ACC112 (cell line): Measurements from ENCODE around the gene TBC1D1.

Experiments
- H2AFZ ChIP-seq: fragments of 200-600 bp; sonication (generic); one replicate; pipeline ENCODE4 v1.6.0; 2017; ENCODE audit warnings: antibody characterized with exemption, low read length; ENCODE audit not compliant: unreplicated experiment
- H3K27ac ChIP-seq: fragments of 200-600 bp; sonication (generic); 2 replicates; pipeline ENCODE4 v1.5.1; 2014; ENCODE audit warnings: low read depth, mild to moderate bottlenecking, antibody characterized with exemption, low read length, moderate library complexity
- H3K27me3 ChIP-seq: fragments of 200-600 bp; sonication (generic); 2 replicates; pipeline ENCODE4 v1.6.1; 2014; ENCODE audit warnings: mild to moderate bottlenecking, antibody characterized with exemption, low read length, moderate library complexity, mixed read lengths; ENCODE audit not compliant: insufficient read depth
- H3K36me3 ChIP-seq: fragments of 200-600 bp; sonication (generic); 2 replicates; pipeline ENCODE4 v1.6.1; 2016; ENCODE audit warnings: mild to moderate bottlenecking, antibody characterized with exemption, low read length, moderate library complexity, mixed read lengths; ENCODE audit not compliant: insufficient read depth
- H3K4me1 ChIP-seq: fragments of 200-600 bp; sonication (generic); one replicate; pipeline ENCODE4 v1.6.1; 2016; ENCODE audit warnings: low read length, mixed read lengths; ENCODE audit not compliant: insufficient read depth, unreplicated experiment, control insufficient read depth
- H3K4me3 ChIP-seq: fragments of 200-600 bp; sonication (generic); 2 replicates; pipeline ENCODE4 v1.5.1; 2014; ENCODE audit warnings: mild to moderate bottlenecking, low read depth, low read length
- H3K79me2 ChIP-seq: fragments of 200-600 bp; sonication (generic); one replicate; pipeline ENCODE4 v1.6.0; 2016; ENCODE audit warnings: low read length; ENCODE audit not compliant: control insufficient read depth, unreplicated experiment, insufficient read depth

Gene TBC1D1

DNA sequence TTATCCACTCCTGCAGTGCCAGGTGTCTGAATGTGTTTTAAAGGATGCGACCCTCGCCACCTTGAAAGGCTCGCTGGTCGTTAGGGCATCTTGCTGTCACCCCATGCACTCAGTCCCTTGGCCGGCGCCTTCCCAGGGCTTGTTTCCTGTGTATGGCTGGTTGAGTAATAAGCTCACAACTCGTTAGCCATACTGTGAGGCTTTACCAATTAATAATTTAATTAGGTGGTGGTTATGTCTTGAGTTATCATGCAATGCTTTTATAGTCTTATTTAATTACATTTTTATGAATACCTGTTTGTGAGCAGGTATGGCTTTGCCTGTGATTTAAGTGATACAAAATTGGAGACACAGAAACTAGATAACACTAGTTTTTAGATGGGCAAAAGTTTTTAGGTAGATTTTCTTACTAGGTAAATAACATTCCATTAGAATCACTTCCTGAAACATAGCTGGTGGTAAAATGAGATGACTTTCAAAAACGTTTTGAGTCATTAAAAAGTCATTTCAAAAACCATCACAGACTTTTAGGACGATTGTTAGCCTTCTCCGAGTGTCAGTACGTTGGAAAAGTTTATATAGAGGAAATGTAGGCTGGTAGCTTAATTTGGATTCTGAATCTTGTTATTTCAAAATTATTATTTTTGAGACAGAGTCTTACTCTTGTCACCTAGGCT lies 87.5 kb downstream of the TBC1D1 start:
- peaks cover 34% of the 10 kb centered on the region for H3K79me2 ChIP-seq
- peaks cover 7% of the 10 kb centered on the region for H3K4me1 ChIP-seq
- H3K27me3 ChIP-seq: no peaks in the 10 kb centered on the region
- peak overlapping the region; percentile 93 for H3K4me3 ChIP-seq
- H3K36me3 ChIP-seq: no peaks in the 10 kb centered on the region
- H2AFZ ChIP-seq: peak overlapping the region; percentile 92
- H3K27ac ChIP-seq: 0 out of 2 replicates have a peak overlapping the region, but pooled peaks have one; percentile 52

DNA sequence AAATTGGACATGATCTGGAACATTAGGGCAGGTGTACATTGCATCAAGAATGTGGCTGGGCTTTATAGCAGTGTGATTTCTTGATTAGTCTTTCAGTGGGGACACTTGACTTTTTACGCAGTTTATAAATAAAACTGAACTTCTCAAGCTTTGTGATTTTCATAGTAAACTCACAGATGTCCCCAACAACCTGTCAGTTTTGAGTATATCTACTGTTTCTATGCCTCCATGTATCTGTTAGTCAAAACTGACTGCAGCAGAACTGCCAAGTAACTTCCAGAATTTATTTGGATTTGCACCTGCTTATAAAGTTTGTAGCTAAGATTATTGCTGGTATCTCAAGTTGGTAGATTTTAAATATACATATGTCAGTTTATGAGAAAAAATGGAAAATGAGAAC lies 89.4 kb downstream of the TBC1D1 start:
- H3K4me3 ChIP-seq: no peak overlapping the region
- H3K27me3 ChIP-seq: no peaks in the 10 kb centered on the region
- H2AFZ ChIP-seq: no peak overlapping the region
- H3K27ac ChIP-seq: no peak overlapping the region
- no peaks in the 10 kb centered on the region for H3K36me3 ChIP-seq
- peaks cover 17% of the 10 kb centered on the region for H3K4me1 ChIP-seq
- H3K79me2 ChIP-seq: peaks cover 46% of the 10 kb centered on the region

DNA sequence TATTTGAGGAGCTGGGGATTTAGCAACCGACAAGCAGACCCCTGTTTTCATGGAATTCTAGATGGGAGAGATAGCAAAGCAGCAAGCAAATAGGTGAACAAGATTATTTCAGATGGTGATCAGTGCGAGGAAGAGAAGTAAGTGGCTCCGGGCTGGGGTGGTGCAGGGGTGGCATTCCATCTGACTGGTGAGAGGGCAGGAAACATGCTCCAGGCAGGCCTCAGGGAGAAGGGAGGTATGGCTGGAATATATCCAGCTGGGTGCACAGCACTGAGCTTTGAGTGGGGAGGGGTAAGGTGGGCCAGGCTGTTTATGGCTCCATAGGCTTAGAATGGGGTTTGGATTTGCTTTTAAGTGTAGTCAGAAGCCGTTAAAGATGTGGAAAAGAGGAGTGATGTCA lies 90.5 kb downstream of the TBC1D1 start:
- H3K4me3 ChIP-seq: no peak overlapping the region
- H3K27ac ChIP-seq: no peak overlapping the region
- H3K79me2 ChIP-seq: peaks cover 54% of the 10 kb centered on the region
- no peak overlapping the region for H2AFZ ChIP-seq
- H3K36me3 ChIP-seq: no peaks in the 10 kb centered on the region
- peaks cover 17% of the 10 kb centered on the region for H3K4me1 ChIP-seq
- no peaks in the 10 kb centered on the region for H3K27me3 ChIP-seq

DNA sequence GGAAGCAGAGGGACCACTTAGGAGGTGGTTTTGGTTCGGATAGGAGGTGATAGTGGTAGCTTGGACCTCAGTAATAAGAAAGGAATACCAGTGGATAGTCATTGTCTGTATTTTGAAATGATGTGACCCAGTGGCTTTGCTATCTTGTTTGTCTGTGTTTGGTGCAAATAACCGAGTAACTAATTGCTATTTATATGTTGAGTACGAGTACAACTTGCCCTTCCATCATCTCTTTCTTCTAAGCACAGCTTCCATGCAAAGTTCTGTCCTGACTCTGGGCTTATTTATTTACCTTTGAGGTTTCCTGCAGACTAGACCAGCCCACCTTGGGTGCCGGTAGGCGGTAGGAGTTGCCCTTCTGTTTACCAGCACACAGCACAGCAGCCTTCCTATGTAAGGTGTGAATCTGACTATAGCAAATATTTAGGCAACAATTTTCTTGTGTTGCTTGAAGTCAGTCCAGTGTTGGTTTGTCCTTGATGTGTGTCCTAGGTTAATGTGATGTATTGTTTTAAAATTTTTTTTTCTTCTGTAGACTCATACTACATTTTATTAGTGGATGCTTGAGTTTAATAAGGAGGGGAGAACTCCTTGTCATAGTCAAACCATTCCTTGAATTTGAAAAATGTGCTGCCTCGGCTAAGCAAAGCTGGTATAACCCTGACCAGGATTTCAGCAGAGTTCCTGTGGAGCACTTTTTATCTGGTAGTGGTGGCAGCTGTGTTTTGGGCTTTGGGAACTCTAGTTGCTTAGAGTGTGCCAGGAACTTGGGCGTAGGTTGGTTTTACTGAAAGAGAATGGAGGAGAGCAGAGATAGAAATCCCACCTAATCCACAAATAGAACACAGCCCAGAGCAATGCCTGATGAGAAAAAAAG lies 91.2 kb downstream of the TBC1D1 start:
- H3K27ac ChIP-seq: no peak overlapping the region
- H3K4me3 ChIP-seq: no peak overlapping the region
- no peak overlapping the region for H2AFZ ChIP-seq
- no peaks in the 10 kb centered on the region for H3K27me3 ChIP-seq
- H3K4me1 ChIP-seq: peaks cover 17% of the 10 kb centered on the region
- no peaks in the 10 kb centered on the region for H3K36me3 ChIP-seq
- H3K79me2 ChIP-seq: peaks cover 54% of the 10 kb centered on the region

DNA sequence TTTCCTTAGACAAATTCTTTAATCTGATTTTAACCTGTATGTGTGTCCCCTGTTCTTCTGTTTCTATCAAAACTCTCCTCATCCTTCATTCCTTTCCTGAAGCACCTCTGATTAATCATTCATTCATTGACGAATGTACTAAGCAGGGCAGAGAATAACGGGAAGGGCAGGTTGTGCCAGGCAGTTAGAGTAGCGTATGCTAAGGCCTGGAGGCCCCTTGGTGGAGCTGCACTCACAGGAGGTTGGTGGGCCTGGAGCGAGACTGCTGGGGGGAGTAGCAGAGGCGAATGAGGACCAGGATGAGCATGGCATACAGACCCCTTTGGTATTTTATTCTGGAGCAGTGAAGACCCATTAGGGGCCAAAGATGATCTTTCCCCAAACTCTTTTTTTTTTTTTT lies 91.9 kb downstream of the TBC1D1 start:
- no peak overlapping the region for H3K27ac ChIP-seq
- no peaks in the 10 kb centered on the region for H3K27me3 ChIP-seq
- H3K4me3 ChIP-seq: no peak overlapping the region
- H3K4me1 ChIP-seq: peaks cover 17% of the 10 kb centered on the region
- H3K36me3 ChIP-seq: no peaks in the 10 kb centered on the region
- H3K79me2 ChIP-seq: peaks cover 56% of the 10 kb centered on the region
- H2AFZ ChIP-seq: no peak overlapping the region

DNA sequence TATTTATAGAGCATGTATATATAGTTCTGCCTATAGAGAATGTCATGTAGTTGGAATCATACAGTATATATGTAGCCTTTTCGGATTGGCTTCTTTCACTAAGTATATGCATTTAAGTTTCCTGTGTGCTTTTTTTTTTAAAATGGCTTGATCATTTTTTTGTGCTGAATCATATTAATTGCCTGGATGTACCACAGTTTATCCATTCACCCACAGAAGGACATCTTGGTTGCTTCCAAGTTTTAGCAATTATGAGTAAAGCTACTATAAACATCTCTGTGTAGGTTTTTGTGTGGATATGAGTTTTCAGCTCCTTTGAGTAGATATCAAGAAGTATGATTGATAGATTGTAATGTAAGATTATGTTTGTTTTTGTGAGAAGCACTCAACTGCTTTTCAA lies 93.1 kb downstream of the TBC1D1 start:
- Histone ChIP-seq H3K27ac (no peak overlapping the region), H3K79me2 (peaks cover 50% of the 10 kb centered on the region), H3K27me3 (no peaks in the 10 kb centered on the region), H2AFZ (no peak overlapping the region), H3K4me3 (no peak overlapping the region), H3K36me3 (no peaks in the 10 kb centered on the region), H3K4me1 (peaks cover 15% of the 10 kb centered on the region)

DNA sequence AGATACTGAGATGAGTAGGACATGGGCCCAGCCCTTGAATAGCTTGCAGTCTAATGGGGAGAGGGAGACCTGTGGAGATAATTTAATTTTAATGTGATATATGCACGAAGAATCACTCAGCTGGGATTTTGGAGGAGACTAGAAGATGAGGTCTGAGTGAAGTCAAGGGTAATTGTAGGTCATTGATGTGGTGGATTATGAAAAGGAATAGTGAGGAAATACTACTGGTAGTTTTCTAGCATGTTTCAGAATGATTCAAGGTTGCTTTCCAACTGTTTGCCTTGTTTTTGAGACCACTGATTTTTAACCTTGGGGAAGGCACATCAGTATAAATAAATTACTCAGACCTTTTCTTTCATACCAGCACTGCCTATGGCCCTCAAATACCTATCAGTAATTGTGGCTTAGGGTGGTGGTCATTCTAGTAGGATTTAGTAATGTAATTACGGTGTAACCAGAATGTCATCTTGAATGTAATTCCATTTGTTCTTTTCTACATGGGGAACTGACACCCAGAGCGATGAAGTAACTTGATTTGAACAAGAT lies 94.9 kb downstream of the TBC1D1 start:
- H3K4me3 ChIP-seq: no peak overlapping the region
- peaks cover 13% of the 10 kb centered on the region for H3K4me1 ChIP-seq
- peaks cover 45% of the 10 kb centered on the region for H3K79me2 ChIP-seq
- no peaks in the 10 kb centered on the region for H3K27me3 ChIP-seq
- no peak overlapping the region for H2AFZ ChIP-seq
- no peak overlapping the region for H3K27ac ChIP-seq
- no peaks in the 10 kb centered on the region for H3K36me3 ChIP-seq

DNA sequence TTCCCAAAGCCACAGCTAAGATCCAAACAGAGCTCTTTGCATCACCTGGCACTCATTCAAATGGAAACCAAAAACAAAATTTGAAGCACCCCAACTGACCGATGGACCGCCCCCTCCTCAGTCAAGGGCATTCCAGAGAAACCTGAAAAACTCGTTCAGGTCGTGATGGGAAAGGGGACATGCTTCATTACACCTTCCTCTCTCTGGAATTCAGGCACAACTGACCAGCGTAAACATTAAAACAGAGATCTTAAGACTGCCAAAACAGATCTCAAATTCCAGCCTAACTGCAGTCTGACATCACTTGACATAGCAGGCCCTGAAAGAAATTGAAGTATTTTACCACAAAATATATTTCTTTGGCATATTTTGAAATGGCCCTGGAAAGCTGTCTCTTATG lies 97.8 kb downstream of the TBC1D1 start:
- peaks cover 7% of the 10 kb centered on the region for H3K4me1 ChIP-seq
- no peaks in the 10 kb centered on the region for H3K27me3 ChIP-seq
- peaks cover 29% of the 10 kb centered on the region for H3K79me2 ChIP-seq
- no peaks in the 10 kb centered on the region for H3K36me3 ChIP-seq
- no peak overlapping the region for H3K4me3 ChIP-seq
- H2AFZ ChIP-seq: no peak overlapping the region
- H3K27ac ChIP-seq: no peak overlapping the region

DNA sequence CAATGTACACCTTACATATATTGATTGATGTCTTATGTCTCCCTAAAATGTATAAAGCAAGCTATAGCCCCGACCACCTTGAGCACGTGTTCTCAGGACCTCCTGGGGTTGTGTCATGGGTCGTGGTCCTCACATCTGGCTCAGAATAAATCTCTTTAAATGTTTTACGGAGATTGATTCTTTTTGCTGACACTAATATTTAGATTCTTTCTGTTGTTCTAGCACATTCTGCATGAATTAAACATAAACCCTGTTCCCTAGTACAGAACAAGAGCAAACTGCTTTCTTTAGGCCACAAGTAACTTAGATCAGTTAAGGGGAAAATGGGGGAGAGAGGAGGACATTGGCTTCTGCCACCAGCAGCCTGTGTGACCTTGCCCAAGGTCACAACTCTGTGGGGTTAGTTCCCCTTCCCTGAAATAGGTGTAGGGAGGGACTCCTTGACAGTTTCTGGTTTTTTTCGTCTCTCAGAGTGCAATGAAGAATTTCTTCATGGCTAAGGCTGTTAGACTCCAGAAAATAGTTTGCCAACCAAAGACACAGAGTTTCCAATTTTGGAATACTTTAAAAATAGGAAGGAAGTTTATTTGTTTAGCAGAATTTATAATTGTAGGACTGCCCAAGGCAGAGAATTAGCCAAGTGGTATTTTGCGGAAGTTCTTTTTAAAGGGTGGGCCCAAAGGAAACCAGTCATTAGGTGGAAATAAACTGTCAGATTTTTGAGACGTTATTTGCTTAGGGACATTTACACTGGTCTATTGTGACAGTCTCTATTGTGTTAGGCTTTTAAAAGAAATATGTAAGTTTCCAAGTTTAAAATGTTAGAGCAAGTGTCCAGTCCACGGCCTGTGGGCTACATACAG lies 98.7 kb downstream of the TBC1D1 start:
- no peaks in the 10 kb centered on the region for H3K27me3 ChIP-seq
- peaks cover 23% of the 10 kb centered on the region for H3K79me2 ChIP-seq
- no peaks in the 10 kb centered on the region for H3K4me1 ChIP-seq
- no peak overlapping the region for H3K27ac ChIP-seq
- H3K4me3 ChIP-seq: no peak overlapping the region
- no peak overlapping the region for H2AFZ ChIP-seq
- no peaks in the 10 kb centered on the region for H3K36me3 ChIP-seq

DNA sequence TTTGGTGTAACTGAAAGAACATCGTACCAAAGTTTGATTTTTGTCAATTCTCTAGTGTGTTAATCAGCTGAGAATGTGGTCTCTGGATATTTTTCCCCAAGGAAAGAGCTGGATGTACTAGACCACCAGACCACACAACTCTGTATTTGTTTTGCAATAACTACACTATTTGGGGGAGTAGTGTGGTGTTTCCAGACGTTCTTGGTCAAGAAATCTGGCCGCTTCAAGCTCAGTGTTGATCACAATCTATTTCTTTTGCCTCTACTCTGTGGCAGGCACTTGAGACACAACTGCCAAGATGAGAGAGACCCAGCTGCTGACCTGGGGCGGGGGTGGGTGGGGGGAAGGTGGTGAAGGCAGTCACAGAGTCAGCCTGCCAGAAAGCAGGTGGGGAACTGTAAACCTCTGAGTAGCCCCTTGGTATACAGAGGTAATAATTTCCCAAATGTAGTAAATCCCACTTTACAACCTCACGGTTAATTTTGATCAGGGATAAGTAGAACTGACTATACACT lies 99.9 kb downstream of the TBC1D1 start:
- Histone ChIP-seq H2AFZ (no peak overlapping the region), H3K27me3 (no peaks in the 10 kb centered on the region), H3K4me3 (no peak overlapping the region), H3K4me1 (no peaks in the 10 kb centered on the region), H3K27ac (no peak overlapping the region), H3K79me2 (peaks cover 19% of the 10 kb centered on the region), H3K36me3 (no peaks in the 10 kb centered on the region)
